Kidney tubule cell (primary cell): ENCODE data around the gene PELI1.

Experiments
- DNase-seq: peaks from one replicate; pipeline ENCODE4 v3.0.0-alpha.2; 2018; ENCODE audit warnings: low spot score

Gene PELI1

DNA sequence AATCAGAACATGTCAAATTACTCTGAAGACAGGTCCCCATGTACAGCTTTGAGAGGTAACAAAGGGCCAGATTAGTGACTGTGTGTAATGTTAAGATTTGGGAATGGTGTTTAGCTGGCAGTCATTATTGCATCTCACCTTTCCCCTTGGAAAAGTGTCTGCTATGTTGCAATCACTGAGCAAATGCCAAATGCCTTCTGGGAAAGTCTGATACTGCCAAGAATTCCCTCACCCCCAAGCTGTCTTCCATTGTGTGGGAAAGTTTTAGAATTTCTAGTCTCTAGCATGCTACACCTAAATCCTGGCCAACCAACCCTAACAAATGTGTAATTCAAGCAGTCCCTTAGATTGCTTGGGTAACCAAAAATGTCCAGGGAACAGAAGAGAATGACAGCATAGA lies 13.6 kb upstream of the PELI1 start:
- DNase-seq = peak; percentile 30

GRCh38 chr2:64153811-64154210 lies 9.6 kb upstream of the PELI1 start:
- DNase-seq = no peak

DNA sequence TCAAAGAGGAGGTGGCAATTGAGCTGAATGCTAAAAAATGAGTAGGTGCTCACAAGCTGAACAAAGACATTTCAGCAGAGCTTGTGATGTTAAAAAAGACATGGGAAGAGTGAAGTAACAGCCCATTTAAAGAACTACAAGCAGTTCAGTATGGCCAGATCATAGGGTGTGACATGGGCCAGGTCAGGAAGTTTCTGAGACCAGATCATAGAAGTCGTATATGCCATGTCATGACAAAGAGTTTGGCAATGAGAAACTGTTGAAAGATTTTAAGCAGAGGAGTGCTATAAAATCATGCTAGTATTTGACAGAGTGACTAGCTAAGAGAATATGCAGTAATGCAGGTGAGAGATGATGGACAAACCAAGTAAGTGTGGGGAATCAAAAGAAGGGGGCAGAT lies 7.3 kb upstream of the PELI1 start:
- no peak for DNase-seq

GRCh38 chr2:64145714-64146113 lies 1.5 kb upstream of the PELI1 start:
- no peak for DNase-seq

GRCh38 chr2:64145119-64145518 lies 899 bp upstream of the PELI1 start:
- DNase-seq = no peak

GRCh38 chr2:64143169-64144056 lies 807 bp downstream of the PELI1 start:
- peak; percentile 41 for DNase-seq

DNA sequence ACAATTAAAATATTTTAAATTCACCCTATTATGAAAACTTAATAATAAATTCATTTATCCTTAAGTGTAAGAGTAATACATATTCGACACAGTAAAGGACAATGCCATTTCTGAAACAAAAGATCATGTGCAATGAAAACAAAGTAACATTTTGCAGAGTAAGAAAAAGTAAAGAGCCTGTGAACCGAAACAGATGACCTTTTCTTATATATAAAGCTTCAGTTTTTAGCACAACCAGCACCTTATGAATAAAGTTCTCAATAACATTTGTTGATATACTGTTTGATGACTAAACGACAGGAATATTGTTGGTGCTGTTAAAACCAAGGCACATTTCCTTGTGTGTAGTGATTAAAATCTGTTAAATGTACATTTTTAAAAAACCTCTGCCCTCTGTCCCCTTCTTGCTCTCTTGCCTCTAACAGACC lies 1.5 kb downstream of the PELI1 start:
- DNase-seq = no peak

- peak; percentile 30 for DNase-seq
Measured at GRCh38 chr2:64141674-64142405, 2.4 kb downstream of the PELI1 start.

DNA sequence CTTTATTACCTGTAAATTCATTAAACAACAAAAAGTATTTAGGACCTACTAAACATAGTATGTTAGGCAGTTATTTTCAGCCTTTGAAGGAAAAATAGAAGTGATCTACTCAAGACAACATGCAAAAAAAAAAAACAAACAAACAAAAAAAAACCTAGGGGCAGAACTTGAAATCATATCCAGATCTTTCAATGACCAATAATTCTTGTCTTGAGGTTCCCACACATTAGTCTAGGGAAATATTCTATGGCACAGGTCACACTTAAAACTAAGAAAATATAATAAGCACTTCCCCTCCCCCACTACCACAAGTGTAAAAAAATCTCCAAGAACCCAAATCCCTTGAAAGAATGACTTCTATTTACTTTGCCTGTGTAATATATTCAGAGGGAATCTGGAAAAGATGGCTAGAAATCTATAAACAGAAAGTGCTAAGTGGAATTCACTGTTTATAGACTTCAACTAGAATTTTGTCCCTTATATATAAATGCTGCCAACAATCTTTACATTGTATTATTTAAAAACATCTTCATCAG lies 3.5 kb downstream of the PELI1 start:
- no peak for DNase-seq

DNA sequence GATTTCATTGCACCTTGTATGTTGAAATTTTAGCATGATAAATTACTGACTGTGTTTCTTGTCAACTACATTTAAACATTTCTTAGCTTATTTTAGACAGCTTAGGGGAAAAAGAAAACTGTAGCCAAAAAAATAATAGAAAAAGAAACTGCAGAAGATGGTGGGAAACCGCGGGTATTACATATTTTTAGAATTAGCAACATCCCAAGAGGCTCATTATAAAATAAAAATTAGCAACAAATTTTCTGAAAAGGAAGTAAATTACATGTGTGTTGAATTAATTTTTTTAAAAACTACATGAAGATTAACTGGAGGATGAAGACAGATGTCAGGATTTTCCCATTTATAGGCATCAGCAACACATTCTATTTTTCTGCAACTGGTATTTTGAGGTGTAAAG lies 4.3 kb downstream of the PELI1 start:
- no peak for DNase-seq

GRCh38 chr2:64137996-64138395 lies 6.2 kb downstream of the PELI1 start:
- DNase-seq = no peak

DNA sequence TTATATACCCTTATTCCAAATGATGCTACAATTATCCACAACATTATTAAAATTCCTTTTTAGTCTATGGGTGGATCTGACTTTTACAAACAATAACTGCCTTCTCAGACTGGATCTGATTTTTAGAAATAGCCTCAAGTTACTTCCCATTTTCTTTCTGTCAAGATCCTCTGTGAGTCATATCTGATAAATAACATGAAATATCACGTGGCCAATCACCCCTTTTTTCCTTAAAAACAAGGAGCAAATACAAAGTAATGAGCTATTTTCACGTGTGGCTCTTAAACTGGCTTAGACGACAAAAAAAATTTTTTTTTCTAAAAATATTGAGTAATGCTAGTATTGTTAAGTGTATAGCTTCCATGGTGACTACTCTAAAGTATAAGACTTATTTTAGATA lies 6.7 kb downstream of the PELI1 start:
- no peak for DNase-seq

GRCh38 chr2:64135421-64135820 lies 8.8 kb downstream of the PELI1 start:
- DNase-seq = no peak

DNA sequence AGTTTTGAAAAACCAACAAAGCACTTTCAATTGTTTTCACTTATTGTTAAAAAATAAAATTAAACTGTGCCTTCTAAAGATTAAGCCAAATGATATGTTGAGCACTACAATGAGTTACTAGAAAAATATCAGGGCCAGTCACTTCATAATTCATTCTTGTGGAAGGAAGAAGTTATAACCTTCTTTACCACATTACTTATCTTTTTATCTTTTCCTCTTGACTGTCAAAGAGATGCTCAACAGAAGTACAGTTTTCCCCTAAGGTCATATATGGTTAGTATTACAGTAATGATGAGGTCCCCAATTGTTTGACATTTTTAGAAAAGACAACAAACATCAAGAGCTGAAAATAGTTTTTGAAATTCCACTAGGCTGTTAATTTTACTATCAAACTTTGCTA lies 9.4 kb downstream of the PELI1 start:
- no peak for DNase-seq

GRCh38 chr2:64133828-64134227 lies 10.4 kb downstream of the PELI1 start:
- peak; percentile 44 for DNase-seq

DNA sequence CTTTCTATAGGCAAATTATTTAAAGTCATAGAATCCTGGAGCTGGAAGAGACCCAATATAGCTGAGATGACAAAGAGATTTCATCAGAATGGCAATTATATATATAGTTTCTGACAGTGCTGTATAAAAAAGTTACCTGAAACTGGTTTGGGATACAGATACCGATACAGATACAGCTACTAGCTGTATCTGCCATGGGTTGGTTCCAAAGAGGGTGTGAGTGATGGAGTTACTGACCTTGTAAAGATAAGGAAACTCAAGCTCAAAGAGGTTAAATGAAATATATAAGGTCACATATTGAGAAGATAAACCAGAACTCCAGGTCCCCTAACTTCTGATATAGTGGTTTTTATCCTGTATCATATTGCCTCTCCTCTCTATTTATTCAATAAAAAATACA lies 10.9 kb downstream of the PELI1 start:
- DNase-seq = no peak

DNA sequence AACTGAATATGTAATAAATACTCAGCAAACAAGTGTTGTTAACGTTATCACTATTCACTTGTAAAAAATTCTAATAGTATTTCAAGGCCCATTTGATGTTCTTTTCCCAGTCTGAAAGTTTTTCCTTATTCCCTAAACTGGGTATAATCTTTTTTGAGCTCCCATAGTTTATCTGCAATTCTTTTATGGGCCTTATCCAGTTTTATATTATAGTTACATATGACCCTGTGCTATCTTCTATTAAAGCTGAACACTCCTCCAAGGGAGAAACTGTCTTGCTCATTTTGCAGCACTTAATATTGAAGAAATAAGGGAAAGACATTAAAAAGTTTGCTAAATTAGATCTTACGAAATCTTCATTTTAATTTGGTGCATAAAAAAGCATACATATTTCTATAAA lies 13.9 kb downstream of the PELI1 start:
- DNase-seq = no peak

GRCh38 chr2:64128943-64129391 lies 15.3 kb downstream of the PELI1 start:
- no peak for DNase-seq

- DNase-seq = no peak
Measured at GRCh38 chr2:64128406-64128805, 15.8 kb downstream of the PELI1 start.

- DNase-seq = no peak
Measured at GRCh38 chr2:64127119-64127518, 17.1 kb downstream of the PELI1 start.

- DNase-seq = no peak
Measured at GRCh38 chr2:64126601-64127000, 17.6 kb downstream of the PELI1 start.

DNA sequence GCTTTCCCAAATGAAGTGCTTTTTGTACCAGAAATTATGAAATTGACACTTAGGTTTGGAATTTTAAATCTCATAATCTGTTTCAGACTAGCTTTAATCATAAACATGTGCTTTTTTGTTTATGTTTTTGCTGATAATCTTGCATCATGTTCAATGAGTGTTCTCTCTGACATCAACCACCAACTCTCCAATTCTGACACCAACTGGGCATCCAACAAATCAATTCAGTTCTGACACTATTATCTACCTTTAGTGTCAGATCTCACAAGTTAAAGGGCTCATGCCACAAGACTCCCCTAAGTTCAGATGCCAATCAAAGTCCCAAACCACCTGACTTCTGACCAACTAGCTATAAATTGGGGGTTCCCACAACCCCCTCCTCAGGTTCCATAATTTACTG lies 19.6 kb downstream of the PELI1 start:
- DNase-seq = no peak

DNA sequence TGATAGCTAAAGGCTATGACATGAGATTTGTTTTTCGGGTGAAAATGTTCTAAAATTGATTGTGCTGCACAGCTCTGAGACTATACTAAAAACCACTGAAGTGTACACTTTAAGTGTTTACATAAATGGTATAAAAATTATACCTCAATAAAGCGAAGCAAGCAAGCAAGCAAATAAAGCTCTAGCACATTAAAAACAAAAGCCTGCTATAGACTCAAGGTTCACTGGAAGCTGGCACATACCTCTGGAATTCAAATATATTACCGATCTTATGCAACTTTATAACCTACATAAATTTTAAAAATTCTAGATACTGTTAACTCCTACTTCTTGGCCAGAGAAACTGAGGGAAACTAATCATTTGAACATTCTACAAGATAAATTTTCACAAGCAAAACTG lies 20.1 kb downstream of the PELI1 start:
- DNase-seq = no peak
